HepG2 (cell line): ENCODE measurements around the gene PFAS. TPM values are rescaled to one million over a fixed set of nuclear protein-coding genes. Genes with fewer than 3 reads are reported as not detected.
A peak's percentile ranks its signal among the peaks of the same experiment; 100 is the strongest.

ENCODE experiments used
- ATAC-seq: fragments of 200-7000 bp; cut with Tn5 transposase; 3 replicates; pipeline ENCODE4 v1.9.1; 2020; ENCODE audit warnings: mild to moderate bottlenecking, moderate library complexity
- BruUV-seq: library from RNA; stranded (reverse); fragments of 400-500 nt; replicated peaks from 2 replicates; lab custom pipeline; 2021; lab: Mats Ljungman, UMichigan
- CTCF ChIA-PET: fragments of 300-600 bp; formaldehyde crosslinking; extraction: SDS; loops from one replicate; lab custom pipeline; 2021; ENCODE audit warnings: low total read pairs, inconsistent platforms, low intra/inter-chr PET ratio; lab: Yijun Ruan, JAX
- POLR2A ChIA-PET: fragments of 350-600 bp; sonication (Branson Sonifier 250); formaldehyde crosslinking; loops from one replicate; lab custom pipeline; 2020; ENCODE audit warnings: antibody characterized with exemption, inconsistent platforms; lab: Yijun Ruan, JAX
- DNase-seq: peaks from one replicate; pipeline ENCODE4 v3.0.0-alpha.2; 2015; ENCODE audit warnings: low spot score
- FAIRE-seq: peaks from 3 replicates; lab custom pipeline; 2011; peaks lifted over from hg19 to GRCh38; lab: Jason Lieb, UNC
- H2AFZ ChIP-seq: one replicate; pipeline ENCODE4 v1.6.1; 2011; ENCODE audit warnings: low read length, inconsistent platforms
- H3K27ac ChIP-seq: fragments of 300-600 bp; 3 replicates; pipeline ENCODE4 v1.8.0; 2011; ENCODE audit warnings: mixed run types, mild to moderate bottlenecking, mixed read lengths, low read length, inconsistent platforms; ENCODE audit not compliant: insufficient read depth; ENCODE audit errors: extremely low read length
- H3K27me3 ChIP-seq, 2 experiments: fragments of 200-600 bp in 1 of 2; 2 replicates in 1 of 2; 3 replicates in 1 of 2; pipeline versions ENCODE4 v1.6.0 to v1.8.0; 2011; ENCODE audit warnings: low read length in 2 of 2, mild to moderate bottlenecking in 2 of 2, moderate library complexity in 2 of 2, inconsistent platforms in 1 of 2; ENCODE audit not compliant: insufficient read depth in 2 of 2, control insufficient read depth in 1 of 2
- H3K36me3 ChIP-seq, 2 experiments: fragments of 200-600 bp in 1 of 2; replicated peaks in 1 of 2; 2 replicates in 1 of 2; 3 replicates in 1 of 2; pipeline versions ENCODE4 v1.5.1 to v1.8.0; 2011; ENCODE audit warnings: low read length in 2 of 2, inconsistent platforms in 1 of 2; ENCODE audit not compliant: insufficient read depth in 2 of 2, control insufficient read depth in 1 of 2
- H3K4me1 ChIP-seq: 2 replicates; pipeline ENCODE4 v1.5.1; 2012; ENCODE audit warnings: low read length, inconsistent platforms; ENCODE audit not compliant: insufficient read depth
- H3K4me2 ChIP-seq: 2 replicates; pipeline ENCODE4 v1.6.0; 2011; ENCODE audit warnings: low read depth, low read length, inconsistent platforms
- H3K4me3 ChIP-seq, 3 experiments: fragments of 200-600 bp in 1 of 3; sonication (generic), shearing (Covaris generic) in 1 of 3; replicated peaks in 1 of 3; 2 replicates each; pipeline ENCODE4 v1.5.1; 2011 to 2016; ENCODE audit warnings: low read length in 3 of 3, inconsistent platforms in 2 of 3, low read depth in 2 of 3, mild to moderate bottlenecking in 2 of 3, control low read depth in 1 of 3, mixed read lengths in 1 of 3; ENCODE audit not compliant: insufficient read depth in 1 of 3
- H3K79me2 ChIP-seq: one replicate; pipeline ENCODE4 v1.6.1; 2011; ENCODE audit warnings: low read length, inconsistent platforms; ENCODE audit not compliant: insufficient read depth
- H3K9ac ChIP-seq: 2 replicates; pipeline ENCODE4 v1.6.0; 2011; ENCODE audit warnings: mild to moderate bottlenecking, low read depth, low read length, inconsistent platforms; ENCODE audit not compliant: insufficient read depth
- H3K9me3 ChIP-seq: 2 replicates; pipeline ENCODE4 v1.5.1; 2012; ENCODE audit warnings: mild to moderate bottlenecking, low read length
- H4K20me1 ChIP-seq: 2 replicates; pipeline ENCODE4 v1.6.0; 2011; ENCODE audit warnings: inconsistent platforms, mild to moderate bottlenecking, low read length, moderate library complexity; ENCODE audit not compliant: insufficient read depth
- AFF4 ChIP-seq: sonication (generic); formaldehyde crosslinking; IDR thresholded peaks from 2 replicates; pipeline ENCODE4 v1.4.0; 2020; ENCODE audit warnings: missing genetic modification reagents
- AGO2 ChIP-seq: fragments of 200-400 bp; formaldehyde crosslinking; optimal IDR thresholded peaks from 2 replicates; pipeline ENCODE3; 2017; ENCODE audit warnings: mild to moderate bottlenecking, low read depth, low read length, moderate library complexity
- DZIP1 ChIP-seq: sonication (generic); formaldehyde crosslinking; IDR thresholded peaks from 2 replicates; pipeline ENCODE4 v1.5.0; 2020; ENCODE audit warnings: mild to moderate bottlenecking, missing genetic modification reagents
- GPN1 ChIP-seq: sonication (generic); formaldehyde crosslinking; IDR thresholded peaks from 2 replicates; pipeline ENCODE4 v1.5.1; 2020; ENCODE audit warnings: missing genetic modification reagents, borderline replicate concordance
- JDP2 ChIP-seq: sonication (generic); formaldehyde crosslinking; IDR thresholded peaks from 2 replicates; pipeline ENCODE4 v1.8.1; 2022; ENCODE audit warnings: missing genetic modification reagents, borderline replicate concordance
- SMAD3 ChIP-seq: sonication (generic); formaldehyde crosslinking; IDR thresholded peaks from 2 replicates; pipeline ENCODE4 v1.4.0; 2020; ENCODE audit warnings: missing genetic modification reagents
- SP4 ChIP-seq: sonication (generic); formaldehyde crosslinking; IDR thresholded peaks from 2 replicates; pipeline ENCODE4 v1.8.1; 2023; ENCODE audit warnings: mild to moderate bottlenecking, missing genetic modification reagents
- ZBTB1 ChIP-seq: sonication (generic); formaldehyde crosslinking; IDR thresholded peaks from 2 replicates; pipeline ENCODE4 v1.4.0; 2020; ENCODE audit warnings: missing genetic modification reagents, borderline replicate concordance
- ZNF530 ChIP-seq: sonication (generic); formaldehyde crosslinking; IDR thresholded peaks from 2 replicates; pipeline ENCODE4 v1.5.0; 2020; ENCODE audit warnings: low read depth, mild to moderate bottlenecking, missing genetic modification reagents
- ZNF564 ChIP-seq: sonication (generic); formaldehyde crosslinking; IDR thresholded peaks from 2 replicates; pipeline ENCODE4 v1.8.1; 2023; ENCODE audit warnings: mild to moderate bottlenecking, missing genetic modification reagents
- ZNF674 ChIP-seq: sonication (generic); formaldehyde crosslinking; IDR thresholded peaks from 2 replicates; pipeline ENCODE4 v1.5.0; 2020; ENCODE audit warnings: low read depth, mild to moderate bottlenecking, missing genetic modification reagents
- WGBS: methylation state at CpG from one replicate; pipeline ENCODE4 v1.1.6; 2017; ENCODE audit warnings: low lambda C conversion rate; 5-methylcytosine and 5-hydroxymethylcytosine counted together
- in situ Hi-C: cut with HindIII; loops from 2 replicates; pipeline ENCODE4 v1.10.0; 2017; ENCODE audit warnings: low pct_unique_long_range_greater_than_20kb; ENCODE audit not compliant: extremely low pct_ligation_motif_present
- intact Hi-C: fragments of 100-400 bp; cut with micrococcal nuclease; formaldehyde crosslinking; loops from one replicate; pipeline ENCODE4 v1.10.0; 2022; ENCODE audit not compliant: unreplicated experiment
- polyA plus RNA-seq, 8 experiments: library from polyadenylated mRNA; depleted of rRNA in 3 of 8; stranded (reverse) in 7 of 8; unstranded in 1 of 8; fragments of >200 nt; fragmentation: Illumina TruSeq in 4 of 8; extraction: Trizol in 4 of 8; gene quantifications; 2 replicates each; pipeline versions ENCODE4 v1.2.1 to v1.2.3, GENCODE V29; 2011 to 2016; ENCODE audit warnings: low read depth in 4 of 8, missing spikeins in 1 of 8, mixed read lengths in 1 of 8; ENCODE audit not compliant: insufficient read depth in 1 of 8
- total RNA-seq, 5 experiments: library from RNA; depleted of rRNA; stranded (reverse); fragments of >200 nt; fragmentation: Illumina TruSeq; extraction: Trizol; gene quantifications; 2 replicates each; pipeline ENCODE4 v1.2.3, GENCODE V29; 2016; ENCODE audit warnings: low read depth in 1 of 5
- TF ChIP-seq, protein P1 (sequence below), 2 experiments: IDR thresholded peaks; 2 replicates each; pipeline ENCODE4 v1.6.1; 2011 to 2012; ENCODE audit warnings: low read length in 2 of 2, borderline replicate concordance in 1 of 2, low read depth in 1 of 2, mild to moderate bottlenecking in 1 of 2, moderate library complexity in 1 of 2

Gene PFAS
- total and polyA plus RNA-seq, 2 of the 13 experiments (the other 11 are each of a cell fraction or from before 2014, with no cell fraction given) = 49.4 to 58.2 TPM

GRCh38 chr17:8314797-8315763 is 66.0 kb downstream of the PFAS start:
- H3K9ac ChIP-seq = no peak overlapping the region
- intact Hi-C loops (no loop called here), in situ Hi-C loops (no loop called here)
- ATAC-seq (no peak; the same call in 2 of the 3 replicates), DNase-seq (no peak), FAIRE-seq (no peak)
- peaks cover 15 to 79% of the 10 kb centered on the region in 2 experiments for H3K27me3 ChIP-seq
- H3K4me1 ChIP-seq = no peaks in the 10 kb centered on the region
- peak overlapping the region; percentile 7; the same call in 1 of the 2 replicates for H3K4me2 ChIP-seq
- no TSS peak for BruUV-seq
- no peaks in the 10 kb centered on the region for H3K9me3 ChIP-seq
- H4K20me1 ChIP-seq = no peaks in the 10 kb centered on the region
- H2AFZ ChIP-seq = no peak overlapping the region
- POLR2A ChIA-PET = no interaction called here
- no peak overlapping the region; a peak in 1 of 6 replicates for H3K4me3 ChIP-seq
- CTCF ChIA-PET = no interaction called here
- H3K36me3 ChIP-seq = no peaks in the 10 kb centered on the region
- H3K79me2 ChIP-seq = no peaks in the 10 kb centered on the region
- H3K27ac ChIP-seq = no peak overlapping the region
- 17% methylated on average over 20 of the region's 29 CpGs for WGBS
- TF ChIP-seq, protein P1, sequence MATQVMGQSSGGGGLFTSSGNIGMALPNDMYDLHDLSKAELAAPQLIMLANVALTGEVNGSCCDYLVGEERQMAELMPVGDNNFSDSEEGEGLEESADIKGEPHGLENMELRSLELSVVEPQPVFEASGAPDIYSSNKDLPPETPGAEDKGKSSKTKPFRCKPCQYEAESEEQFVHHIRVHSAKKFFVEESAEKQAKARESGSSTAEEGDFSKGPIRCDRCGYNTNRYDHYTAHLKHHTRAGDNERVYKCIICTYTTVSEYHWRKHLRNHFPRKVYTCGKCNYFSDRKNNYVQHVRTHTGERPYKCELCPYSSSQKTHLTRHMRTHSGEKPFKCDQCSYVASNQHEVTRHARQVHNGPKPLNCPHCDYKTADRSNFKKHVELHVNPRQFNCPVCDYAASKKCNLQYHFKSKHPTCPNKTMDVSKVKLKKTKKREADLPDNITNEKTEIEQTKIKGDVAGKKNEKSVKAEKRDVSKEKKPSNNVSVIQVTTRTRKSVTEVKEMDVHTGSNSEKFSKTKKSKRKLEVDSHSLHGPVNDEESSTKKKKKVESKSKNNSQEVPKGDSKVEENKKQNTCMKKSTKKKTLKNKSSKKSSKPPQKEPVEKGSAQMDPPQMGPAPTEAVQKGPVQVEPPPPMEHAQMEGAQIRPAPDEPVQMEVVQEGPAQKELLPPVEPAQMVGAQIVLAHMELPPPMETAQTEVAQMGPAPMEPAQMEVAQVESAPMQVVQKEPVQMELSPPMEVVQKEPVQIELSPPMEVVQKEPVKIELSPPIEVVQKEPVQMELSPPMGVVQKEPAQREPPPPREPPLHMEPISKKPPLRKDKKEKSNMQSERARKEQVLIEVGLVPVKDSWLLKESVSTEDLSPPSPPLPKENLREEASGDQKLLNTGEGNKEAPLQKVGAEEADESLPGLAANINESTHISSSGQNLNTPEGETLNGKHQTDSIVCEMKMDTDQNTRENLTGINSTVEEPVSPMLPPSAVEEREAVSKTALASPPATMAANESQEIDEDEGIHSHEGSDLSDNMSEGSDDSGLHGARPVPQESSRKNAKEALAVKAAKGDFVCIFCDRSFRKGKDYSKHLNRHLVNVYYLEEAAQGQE (IDR thresholded peaks at IDR 0.05; ENCODE audit: borderline replicate concordance in 1 of 2, low read depth in 1 of 2, low read length in 2 of 2) = no peak
- TF ChIP-seq ZBTB1 (CRISPR knock-in tag) = no peak
- no peak for TF ChIP-seq GPN1 (CRISPR knock-in tag)
- no peak for TF ChIP-seq ZNF530 (CRISPR knock-in tag)
- no peak for TF ChIP-seq JDP2 (CRISPR knock-in tag)
- no peak for TF ChIP-seq AFF4 (CRISPR knock-in tag)
- no peak for TF ChIP-seq SP4
- no peak for TF ChIP-seq DZIP1 (CRISPR knock-in tag)
- no peak for TF ChIP-seq SMAD3 (CRISPR knock-in tag)
- no peak for TF ChIP-seq ZNF564 (CRISPR knock-in tag)
- TF ChIP-seq AGO2 = no peak
- no peak for TF ChIP-seq ZNF674 (CRISPR knock-in tag)
